B cell (primary cell): ENCODE results near the gene PPFIA1. TPM values are rescaled to one million over a fixed set of nuclear protein-coding genes. Genes with fewer than 3 reads are reported as not detected.

Experiments
- ATAC-seq: fragments of 200-7000 bp; cut with Tn5 transposase; one replicate; pipeline ENCODE4 v1.10.0; 2021; ENCODE audit warnings: low read depth, mild to moderate bottlenecking, moderate number of reproducible peaks, moderate library complexity
- CTCF ChIA-PET: fragments of 350-600 bp; sonication (Branson Sonifier 250); formaldehyde crosslinking; loops from one replicate; lab custom pipeline; 2021; ENCODE audit warnings: antibody characterized with exemption, inconsistent platforms; lab: Charles Lee
- POLR2A ChIA-PET: fragments of 350-600 bp; sonication (Branson Sonifier 250); formaldehyde crosslinking; loops from one replicate; lab custom pipeline; 2021; ENCODE audit warnings: antibody characterized with exemption; lab: Charles Lee
- DNase-seq: peaks from one replicate; pipeline ENCODE4 v3.0.0; 2013
- H2AFZ ChIP-seq: 2 replicates; pipeline ENCODE4 v1.6.1; 2012; ENCODE audit warnings: mild to moderate bottlenecking, low read depth, low read length; ENCODE audit not compliant: insufficient read depth, poor library complexity, severe bottlenecking
- H3K27ac ChIP-seq, 2 donors: 1 replicate in 1 of 2; 2 replicates in 1 of 2; pipeline ENCODE4 v1.5.1; 2012 to 2013; ENCODE audit warnings: low read length in 2 of 2, mild to moderate bottlenecking in 2 of 2, moderate library complexity in 1 of 2
- H3K27me3 ChIP-seq, 4 experiments: fragments of 200-600 bp in 1 of 4; sonication (generic) in 1 of 4; replicated peaks in 1 of 4; 1 replicate in 2 of 4; 2 replicates in 2 of 4; pipeline versions ENCODE4 v1.6.1 to v1.7.0; 2013 to 2016; ENCODE audit warnings: low read length in 3 of 4, mild to moderate bottlenecking in 2 of 4, mixed read lengths in 1 of 4, moderate library complexity in 1 of 4; ENCODE audit not compliant: insufficient read depth in 4 of 4, control insufficient read depth in 3 of 4; ENCODE audit errors: control extremely low read depth in 1 of 4
- H3K36me3 ChIP-seq, 2 experiments: replicated peaks in 1 of 2; 1 replicate in 1 of 2; 2 replicates in 1 of 2; pipeline versions ENCODE4 v1.6.1 to v1.7.1; 2013; ENCODE audit warnings: low read length in 1 of 2; ENCODE audit not compliant: insufficient read depth in 2 of 2, control insufficient read depth in 1 of 2; ENCODE audit errors: control extremely low read depth in 1 of 2, extremely low read depth in 1 of 2
- H3K4me1 ChIP-seq, 2 donors: fragments of 200-600 bp in 1 of 2; sonication (generic) in 1 of 2; 1 replicate in 1 of 2; 2 replicates in 1 of 2; pipeline versions ENCODE4 v1.5.1 to v1.6.1; 2013 to 2017; ENCODE audit warnings: low read length in 2 of 2; ENCODE audit not compliant: control insufficient read depth in 2 of 2, insufficient read depth in 2 of 2
- H3K4me2 ChIP-seq: replicated peaks from 2 replicates; pipeline ENCODE3; 2012; ENCODE audit warnings: mild to moderate bottlenecking, low read depth, low read length; ENCODE audit not compliant: poor library complexity, severe bottlenecking
- H3K4me3 ChIP-seq, 5 experiments: fragments of 200-600 bp in 1 of 5; sonication (generic) in 1 of 5; 1 replicate in 3 of 5; 2 replicates in 2 of 5; pipeline versions ENCODE4 v1.5.1 to v1.7.0; 2011 to 2016; ENCODE audit warnings: low read length in 4 of 5, mild to moderate bottlenecking in 4 of 5, low read depth in 2 of 5, control low read depth in 1 of 5, moderate library complexity in 1 of 5; ENCODE audit not compliant: insufficient read depth in 1 of 5; ENCODE audit errors: control extremely low read depth in 1 of 5, extremely low read depth in 1 of 5
- H3K79me2 ChIP-seq: fragments of 200-600 bp; sonication (generic); one replicate; pipeline ENCODE4 v1.6.0; 2016; ENCODE audit warnings: low read length; ENCODE audit not compliant: control insufficient read depth, insufficient read depth
- H3K9ac ChIP-seq: fragments of 200-600 bp; sonication (generic); 2 replicates; pipeline ENCODE4 v1.6.1; 2017; ENCODE audit warnings: mild to moderate bottlenecking, low read length, moderate library complexity
- H3K9me3 ChIP-seq, 3 donors: one replicate each; pipeline versions ENCODE4 v1.6.1 to v1.7.1; 2013; ENCODE audit warnings: low read length in 2 of 3; ENCODE audit not compliant: control insufficient read depth in 2 of 3, insufficient read depth in 1 of 3; ENCODE audit errors: control extremely low read depth in 1 of 3
- H4K20me1 ChIP-seq: 2 replicates; pipeline ENCODE4 v1.6.0; 2012; ENCODE audit warnings: mild to moderate bottlenecking, low read length; ENCODE audit not compliant: insufficient read depth, control insufficient read depth, poor library complexity, severe bottlenecking
- H3K27ac Mint-ChIP-seq: one replicate; pipeline ENCODE4 v1.8.0; 2021; ENCODE audit warnings: mixed read lengths
- H3K27me3 Mint-ChIP-seq: one replicate; pipeline ENCODE4 v1.8.0; 2021; ENCODE audit warnings: mixed read lengths
- H3K4me1 Mint-ChIP-seq: one replicate; pipeline ENCODE4 v1.8.0; 2021; ENCODE audit warnings: mixed read lengths
- H3K4me3 Mint-ChIP-seq: one replicate; pipeline ENCODE4 v1.8.0; 2021; ENCODE audit warnings: mixed read lengths
- H3K9me3 Mint-ChIP-seq: one replicate; pipeline ENCODE4 v1.8.0; 2022; ENCODE audit warnings: mixed read lengths; ENCODE audit not compliant: insufficient read depth
- EZH2 ChIP-seq: IDR thresholded peaks from 2 replicates; pipeline ENCODE4 v1.6.1; 2012; ENCODE audit warnings: borderline replicate concordance, low read depth, mild to moderate bottlenecking, moderate library complexity, low read length; ENCODE audit not compliant: insufficient read depth, poor library complexity, severe bottlenecking
- WGBS: methylation state at CpG from one replicate; pipeline ENCODE4 v1.1.5; 2013; ENCODE audit warnings: missing lambda C conversion rate; ENCODE audit not compliant: insufficient coverage; 5-methylcytosine and 5-hydroxymethylcytosine counted together
- intact Hi-C: fragments of 100-400 bp; cut with micrococcal nuclease; formaldehyde crosslinking; loops from one replicate; pipeline ENCODE4 v1.10.0; 2022
- polyA plus RNA-seq: library from polyadenylated mRNA; depleted of rRNA; stranded (reverse); fragments of >200 nt; gene quantifications from 2 replicates; pipeline ENCODE4 v1.2.3, GENCODE V29; 2012
- small RNA-seq: library from RNA; depleted of rRNA; stranded (forward); fragments of <200 nt; gene quantifications from one replicate; pipeline ENCODE3, GENCODE V24; 2012; ENCODE audit warnings: low replicate concordance, low read depth; ENCODE audit not compliant: insufficient read length
- total RNA-seq, 2 donors: library from RNA; stranded (reverse); fragments of 120-200 nt in 1 of 2; gene quantifications; 1 replicate in 1 of 2; 2 replicates in 1 of 2; pipeline versions ENCODE4 v1.2.3 to v1.2.4, GENCODE V29; 2013 to 2022
- TF ChIP-seq, protein P1 (sequence below): fragments of 200-600 bp; IDR thresholded peaks from one replicate; pipeline ENCODE4 v1.8.0; 2022; ENCODE audit warnings: antibody characterized with exemption, mild to moderate bottlenecking

The PPFIA1 gene
- total and polyA plus RNA-seq, 2 donors (not counting 1 experiment from before 2014, with no cell fraction given): 21.8 to 70.4 TPM

GRCh38 chr11:70433038-70433437, 162.5 kb downstream of the PPFIA1 start:
- Histone ChIP-seq H2AFZ (no peak overlapping the region), H3K79me2 (no peaks in the 10 kb centered on the region), H3K4me2 (no peak overlapping the region), H3K4me3 (no peak overlapping the region), H4K20me1 (no peaks in the 10 kb centered on the region), H3K4me1 (peaks cover 17 to 18% of the 10 kb centered on the region in 2 donors), H3K36me3 (no peaks in the 10 kb centered on the region), H3K27me3 (peaks cover 0 to 29% (median 0%) of the 10 kb centered on the region in 4 experiments), H3K9ac (no peak overlapping the region), H3K9me3 (peaks cover 0 to 13% (median 0%) of the 10 kb centered on the region in 3 donors), H3K27ac (no peak overlapping the region)
- peaks cover 40% of the 10 kb centered on the region for H3K27me3 Mint-ChIP-seq
- ATAC-seq (no peak), DNase-seq (no peak)
- CTCF ChIA-PET: interaction anchor here (0.6 kb wide), 1 partner anchor 18 kb away, joined by 3 read pairs; no protein-coding TSS in a partner anchor
- POLR2A ChIA-PET: no interaction called here
- H3K27ac Mint-ChIP-seq: no peak overlapping the region
- intact Hi-C loops: no loop called here
- H3K9me3 Mint-ChIP-seq: no peaks in the 10 kb centered on the region
- no peak for TF ChIP-seq EZH2
- TF ChIP-seq, protein P1, sequence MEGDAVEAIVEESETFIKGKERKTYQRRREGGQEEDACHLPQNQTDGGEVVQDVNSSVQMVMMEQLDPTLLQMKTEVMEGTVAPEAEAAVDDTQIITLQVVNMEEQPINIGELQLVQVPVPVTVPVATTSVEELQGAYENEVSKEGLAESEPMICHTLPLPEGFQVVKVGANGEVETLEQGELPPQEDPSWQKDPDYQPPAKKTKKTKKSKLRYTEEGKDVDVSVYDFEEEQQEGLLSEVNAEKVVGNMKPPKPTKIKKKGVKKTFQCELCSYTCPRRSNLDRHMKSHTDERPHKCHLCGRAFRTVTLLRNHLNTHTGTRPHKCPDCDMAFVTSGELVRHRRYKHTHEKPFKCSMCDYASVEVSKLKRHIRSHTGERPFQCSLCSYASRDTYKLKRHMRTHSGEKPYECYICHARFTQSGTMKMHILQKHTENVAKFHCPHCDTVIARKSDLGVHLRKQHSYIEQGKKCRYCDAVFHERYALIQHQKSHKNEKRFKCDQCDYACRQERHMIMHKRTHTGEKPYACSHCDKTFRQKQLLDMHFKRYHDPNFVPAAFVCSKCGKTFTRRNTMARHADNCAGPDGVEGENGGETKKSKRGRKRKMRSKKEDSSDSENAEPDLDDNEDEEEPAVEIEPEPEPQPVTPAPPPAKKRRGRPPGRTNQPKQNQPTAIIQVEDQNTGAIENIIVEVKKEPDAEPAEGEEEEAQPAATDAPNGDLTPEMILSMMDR: no peak
- H3K4me3 Mint-ChIP-seq: no peak overlapping the region
- 98% methylated on average over 20 of the region's 20 CpGs for WGBS
- peaks cover 27% of the 10 kb centered on the region for H3K4me1 Mint-ChIP-seq

DNA sequence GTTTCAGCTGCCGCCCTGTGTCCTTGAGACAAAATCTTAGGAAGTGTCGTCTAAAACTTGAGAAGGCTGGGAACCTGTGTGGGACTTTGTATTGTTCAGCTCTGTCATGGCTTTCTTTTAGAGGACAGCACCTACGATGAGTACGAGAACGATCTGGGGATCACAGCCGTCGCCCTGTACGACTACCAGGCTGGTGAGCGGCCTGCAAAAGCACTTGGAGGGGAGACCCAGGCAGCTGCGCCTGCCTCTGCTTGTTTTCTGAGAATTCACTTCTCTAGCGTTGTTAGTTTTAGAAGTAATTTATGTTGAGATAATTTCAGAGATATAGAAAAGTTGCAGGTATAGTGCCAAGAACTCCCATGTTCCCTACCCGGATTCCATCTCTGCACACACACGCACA, 163.0 kb downstream of the PPFIA1 start:
- H3K4me1 ChIP-seq: peaks cover 19 to 21% of the 10 kb centered on the region in 2 donors
- H4K20me1 ChIP-seq: no peaks in the 10 kb centered on the region
- TF ChIP-seq, protein P1: no peak
- no peak for TF ChIP-seq EZH2
- Mint-ChIP-seq H3K4me3 (no peak overlapping the region), H3K4me1 (peaks cover 29% of the 10 kb centered on the region), H3K27me3 (peaks cover 44% of the 10 kb centered on the region), H3K27ac (no peak overlapping the region), H3K9me3 (no peaks in the 10 kb centered on the region)
- H3K36me3 ChIP-seq: no peaks in the 10 kb centered on the region
- no peak overlapping the region for H3K4me3 ChIP-seq
- POLR2A ChIA-PET: no interaction called here
- CTCF ChIA-PET: no interaction called here
- no peak overlapping the region for H3K27ac ChIP-seq
- H3K4me2 ChIP-seq: no peak overlapping the region
- WGBS: 92% methylated on average over 9 of the region's 13 CpGs
- DNase-seq (no peak), ATAC-seq (no peak)
- peaks cover 0 to 30% (median 0%) of the 10 kb centered on the region in 4 experiments for H3K27me3 ChIP-seq
- H2AFZ ChIP-seq: no peak overlapping the region
- H3K9ac ChIP-seq: no peak overlapping the region
- peaks cover 0 to 18% (median 0%) of the 10 kb centered on the region in 3 donors for H3K9me3 ChIP-seq
- no peaks in the 10 kb centered on the region for H3K79me2 ChIP-seq
- intact Hi-C loops: no loop called here

Small RNA genes lying within 50 kb of the gene (small RNA-seq; reads per million reads assigned to genes)
- gene MIR548K: not detected

Other genes starting within 250 kb of the PPFIA1 start
- not detected in 2 replicates for gene ANO1, start 192.4 kb upstream of the PPFIA1 start, total RNA-seq
- not detected in 2 replicates for gene ANO1, start 192.4 kb upstream of the PPFIA1 start, polyA plus RNA-seq
- gene FADD, start 67.4 kb upstream of the PPFIA1 start, total RNA-seq: 26.6 and 27.1 TPM in 2 replicates
- 4.0 and 5.4 TPM in 2 replicates for gene FADD, start 67.4 kb upstream of the PPFIA1 start, polyA plus RNA-seq
- 0.95 TPM in 1 of 2 replicates, not detected in the other for gene CTTN, start 127.8 kb downstream of the PPFIA1 start, total RNA-seq
- gene CTTN, start 127.8 kb downstream of the PPFIA1 start, polyA plus RNA-seq: 0.34 and 0.98 TPM in 2 replicates